CD4-positive, alpha-beta T cell (primary cell): ENCODE results near the gene PRF1. TPM values are rescaled to one million over a fixed set of nuclear protein-coding genes. Genes with fewer than 3 reads are reported as not detected.
"Not testable (repeated sequence)": the region's sequence is repeated elsewhere in the genome, so short reads cannot be mapped to it uniquely, and the experiment has no call there.

ENCODE experiments used
- ATAC-seq: fragments of 200-7000 bp; cut with Tn5 transposase; one replicate; pipeline ENCODE4 v1.10.0; 2022; ENCODE audit warnings: mild to moderate bottlenecking; ENCODE audit not compliant: poor library complexity
- CTCF ChIA-PET: fragments of 350-600 bp; sonication (Branson Sonifier 250); formaldehyde crosslinking; loops from one replicate; lab custom pipeline; 2021; ENCODE audit warnings: antibody characterized with exemption, inconsistent platforms; lab: Charles Lee
- POLR2A ChIA-PET: fragments of 350-600 bp; sonication (Branson Sonifier 250); formaldehyde crosslinking; loops from one replicate; lab custom pipeline; 2021; ENCODE audit warnings: antibody characterized with exemption, inconsistent platforms; lab: Charles Lee
- DNase-seq, 14 experiments: peaks; one replicate each; pipeline ENCODE4 v3.0.0-alpha.2; 2013 to 2020; ENCODE audit warnings: mixed read lengths in 2 of 14
- H3K27ac ChIP-seq, 2 donors: one replicate each; pipeline versions ENCODE4 v1.5.1 to v1.7.0; 2013; ENCODE audit warnings: low read length in 2 of 2, low read depth in 1 of 2, mild to moderate bottlenecking in 1 of 2
- H3K27me3 ChIP-seq, 2 experiments: 1 replicate in 1 of 2; 2 replicates in 1 of 2; pipeline versions ENCODE4 v1.6.1 to v1.7.0; 2013; ENCODE audit warnings: low read length in 2 of 2, control low read depth in 1 of 2, mild to moderate bottlenecking in 1 of 2, moderate library complexity in 1 of 2; ENCODE audit not compliant: insufficient read depth in 2 of 2, control insufficient read depth in 1 of 2
- H3K36me3 ChIP-seq: one replicate; pipeline ENCODE4 v1.6.1; 2013; ENCODE audit warnings: low read length, control low read depth; ENCODE audit not compliant: insufficient read depth
- H3K4me1 ChIP-seq: one replicate; pipeline ENCODE4 v1.6.1; 2013; ENCODE audit warnings: low read length, control low read depth; ENCODE audit not compliant: insufficient read depth
- H3K4me3 ChIP-seq: one replicate; pipeline ENCODE4 v1.5.1; 2013; ENCODE audit warnings: mild to moderate bottlenecking, low read length, moderate library complexity
- H3K9me3 ChIP-seq, 2 experiments: 1 replicate in 1 of 2; 2 replicates in 1 of 2; pipeline versions ENCODE4 v1.6.1 to v1.7.0; 2013; ENCODE audit warnings: low read length in 2 of 2, mild to moderate bottlenecking in 2 of 2, control low read depth in 1 of 2, moderate library complexity in 1 of 2; ENCODE audit not compliant: control insufficient read depth in 1 of 2, insufficient read depth in 1 of 2
- H3K27ac Mint-ChIP-seq: one replicate; pipeline ENCODE4 v1.8.0; 2020; ENCODE audit warnings: mixed read lengths
- H3K27me3 Mint-ChIP-seq: one replicate; pipeline ENCODE4 v1.8.0; 2021; ENCODE audit warnings: mixed read lengths
- H3K36me3 Mint-ChIP-seq: one replicate; pipeline ENCODE4 v1.8.0; 2021; ENCODE audit warnings: low read depth, mixed read lengths
- H3K4me1 Mint-ChIP-seq: one replicate; pipeline ENCODE4 v1.8.0; 2021; ENCODE audit warnings: low read depth, mixed read lengths
- H3K4me3 Mint-ChIP-seq: one replicate; pipeline ENCODE4 v1.8.0; 2020; ENCODE audit warnings: mild to moderate bottlenecking, mixed read lengths
- H3K9me3 Mint-ChIP-seq: one replicate; pipeline ENCODE4 v1.8.0; 2020; ENCODE audit warnings: mixed read lengths
- CTCF ChIP-seq: fragments of 200-600 bp; IDR thresholded peaks from one replicate; pipeline ENCODE4 v1.8.0; 2022; ENCODE audit warnings: antibody characterized with exemption, mild to moderate bottlenecking
- intact Hi-C, 2 experiments: fragments of 100-400 bp; cut with DNase I in 1 of 2; cut with micrococcal nuclease in 1 of 2; formaldehyde crosslinking; loops; one replicate each; pipeline versions ENCODE4 v1.15.1 to v1.9.0; 2023 to 2025; cut with DNase I, micrococcal nuclease
- total RNA-seq, 174 experiments: library from RNA in 2 of 174; stranded (reverse) in 2 of 174; gene quantifications; one replicate each; pipeline ENCODE4 v1.2.3 and lab custom pipeline; 2021 to 2026

PRF1 gene
- total RNA-seq, 2 experiments from 2014 or later = 7.4 to 9.4 TPM

GRCh38 chr10:70615211-70615610 lies 12.7 kb upstream of the PRF1 start:
- Mint-ChIP-seq H3K9me3 (peaks cover 11% of the 10 kb centered on the region), H3K4me1 (peaks cover 6% of the 10 kb centered on the region), H3K4me3 (no peak overlapping the region), H3K36me3 (peaks cover 3% of the 10 kb centered on the region), H3K27ac (no peak overlapping the region), H3K27me3 (peaks cover 12% of the 10 kb centered on the region)
- ATAC-seq (no peak), DNase-seq (no peak)
- H3K27me3 ChIP-seq = no peaks in the 10 kb centered on the region
- no peaks in the 10 kb centered on the region for H3K36me3 ChIP-seq
- no peak overlapping the region for H3K27ac ChIP-seq
- CTCF ChIA-PET = no interaction called here
- no peak overlapping the region for H3K4me3 ChIP-seq
- H3K9me3 ChIP-seq = no peaks in the 10 kb centered on the region
- POLR2A ChIA-PET = no interaction called here
- intact Hi-C loops = no loop called here
- H3K4me1 ChIP-seq = peaks cover 6% of the 10 kb centered on the region
- no peak for TF ChIP-seq CTCF

GRCh38 chr10:70614364-70614763 lies 11.8 kb upstream of the PRF1 start:
- H3K27ac ChIP-seq, CTCF ChIA-PET, H3K9me3 ChIP-seq, H3K4me3 ChIP-seq, H3K4me3 Mint-ChIP-seq, ATAC-seq, H3K4me1 Mint-ChIP-seq, H3K9me3 Mint-ChIP-seq, DNase-seq, H3K36me3 Mint-ChIP-seq, POLR2A ChIA-PET, H3K27ac Mint-ChIP-seq, H3K27me3 ChIP-seq, H3K36me3 ChIP-seq, H3K4me1 ChIP-seq, intact Hi-C loops: not testable (repeated sequence)
- peaks cover 12% of the 10 kb centered on the region for H3K27me3 Mint-ChIP-seq

- peaks cover 6% of the 10 kb centered on the region for H3K4me1 ChIP-seq
- H3K4me1 Mint-ChIP-seq = peaks cover 7% of the 10 kb centered on the region
- no peaks in the 10 kb centered on the region for H3K27me3 ChIP-seq
- ChIA-PET POLR2A (no interaction called here), CTCF (no interaction called here)
- intact Hi-C loops = no loop called here
- H3K36me3 ChIP-seq = no peaks in the 10 kb centered on the region
- no peak overlapping the region for H3K27ac Mint-ChIP-seq
- no peak overlapping the region for H3K4me3 ChIP-seq
- no peak overlapping the region for H3K27ac ChIP-seq
- no peak for ATAC-seq
- no peak overlapping the region for H3K4me3 Mint-ChIP-seq
- H3K9me3 ChIP-seq = no peaks in the 10 kb centered on the region
- no peak for TF ChIP-seq CTCF
- H3K9me3 Mint-ChIP-seq = peaks cover 4% of the 10 kb centered on the region
- peaks cover 12% of the 10 kb centered on the region for H3K27me3 Mint-ChIP-seq
- H3K36me3 Mint-ChIP-seq = no peaks in the 10 kb centered on the region
- no peak for DNase-seq
Measured at GRCh38 chr10:70613941-70614340, 11.4 kb upstream of the PRF1 start.

GRCh38 chr10:70607936-70608335 lies 5.4 kb upstream of the PRF1 start:
- no peak for DNase-seq
- Histone ChIP-seq H3K4me1 (peaks cover 18% of the 10 kb centered on the region), H3K4me3 (no peak overlapping the region), H3K9me3 (no peaks in the 10 kb centered on the region), H3K36me3 (no peaks in the 10 kb centered on the region), H3K27me3 (no peaks in the 10 kb centered on the region), H3K27ac (no peak overlapping the region)
- TF ChIP-seq CTCF = no peak
- POLR2A ChIA-PET = no interaction called here
- Mint-ChIP-seq H3K9me3 (no peaks in the 10 kb centered on the region), H3K27me3 (no peaks in the 10 kb centered on the region), H3K36me3 (no peaks in the 10 kb centered on the region), H3K4me3 (no peak overlapping the region), H3K27ac (no peak overlapping the region), H3K4me1 (peaks cover 34% of the 10 kb centered on the region)
- CTCF ChIA-PET = no interaction called here
- no peak for ATAC-seq
- intact Hi-C loops = no loop called here
